NCI-H2196 (cell line): ENCODE data around the gene CAMP.

Source experiments
- DNase-seq: peaks from one replicate; lab custom pipeline; 2025; ENCODE audit not compliant: unreplicated experiment; lab: John Stamatoyannopoulos, UW

CAMP gene

GRCh38 chr3:48214225-48214624, 9.1 kb upstream of the CAMP start:
- DNase-seq = no peak

DNA sequence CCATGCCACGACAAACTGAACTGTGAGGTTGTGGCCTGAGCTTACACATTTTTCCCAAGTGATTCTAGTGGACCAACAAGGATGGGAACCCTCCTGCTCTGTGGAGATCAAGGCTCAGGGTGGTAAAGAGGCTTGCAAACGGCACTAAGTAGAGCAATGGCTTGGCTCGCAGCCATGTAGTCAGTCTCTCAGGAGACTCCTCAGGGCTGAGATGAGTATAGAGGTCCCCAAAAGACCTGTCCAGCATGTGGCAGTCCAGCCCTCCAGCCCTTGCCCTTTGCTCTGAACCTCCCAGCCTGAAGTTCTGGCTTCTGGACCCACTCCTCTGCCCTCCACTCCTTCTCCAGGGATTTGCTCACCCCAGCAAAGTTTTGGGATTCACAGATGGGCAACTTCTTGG, 8.3 kb upstream of the CAMP start:
- DNase-seq = no peak

DNA sequence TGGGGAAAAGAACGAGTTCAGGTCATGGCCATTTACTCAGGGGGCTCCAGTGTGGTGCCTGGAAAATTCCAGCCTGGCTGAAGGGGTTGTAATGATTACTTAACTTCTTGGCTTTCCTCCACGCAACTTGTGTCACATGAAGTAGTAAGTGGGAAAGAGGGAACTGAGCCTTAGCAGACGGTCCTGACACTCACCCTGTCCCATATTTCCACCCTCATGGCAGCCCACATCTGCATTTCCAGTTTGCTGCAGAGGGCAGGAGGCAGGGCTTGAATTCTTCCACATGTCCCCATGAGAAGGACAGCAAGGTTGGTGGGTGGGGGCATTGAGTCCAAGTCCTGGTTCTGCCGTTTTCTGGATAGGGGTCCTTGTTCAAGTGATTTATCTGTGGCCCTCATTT, 7.8 kb upstream of the CAMP start:
- DNase-seq = no peak

DNA sequence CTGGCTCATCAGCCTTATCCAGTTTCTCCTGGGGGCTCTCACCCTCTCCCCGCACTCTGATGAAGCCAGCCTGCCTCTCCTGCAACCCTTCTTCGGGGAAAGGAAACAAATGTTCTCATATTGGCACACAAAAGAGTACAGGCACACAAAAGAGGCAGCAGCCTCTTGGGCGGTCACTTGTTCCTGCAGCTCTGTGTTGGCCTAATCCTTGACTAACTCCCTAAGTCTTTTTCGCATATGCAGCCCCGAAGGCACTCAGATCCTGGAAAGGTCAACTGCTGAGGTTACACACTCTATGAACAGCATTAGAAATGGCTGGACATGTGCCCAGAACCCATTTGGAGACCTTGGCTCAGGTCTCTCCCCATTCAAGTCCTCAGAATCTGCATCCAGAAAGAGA, 7.4 kb upstream of the CAMP start:
- DNase-seq = no peak

- no peak for DNase-seq
These were observed 5.8 kb upstream of the CAMP start for GRCh38 chr3:48217449-48217848.

DNA sequence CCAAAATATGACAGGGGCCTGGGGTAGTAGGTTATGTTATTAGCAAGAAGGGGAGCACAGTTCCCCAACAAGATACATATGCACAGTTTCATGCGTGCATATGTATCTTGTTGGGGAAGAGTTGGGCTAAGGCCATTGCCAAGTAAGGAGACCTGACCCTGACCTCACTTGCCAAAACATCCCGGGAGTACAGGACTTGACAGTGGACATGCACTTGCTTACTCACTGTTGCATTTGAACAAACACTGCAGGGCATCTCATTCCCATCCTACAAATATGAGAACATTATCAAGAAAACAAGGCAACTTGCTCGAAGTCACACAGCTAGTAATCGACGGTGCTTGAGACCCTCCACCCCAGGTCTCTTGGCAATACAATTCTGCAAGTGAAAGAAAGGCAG, 4.8 kb upstream of the CAMP start:
- DNase-seq = no peak

- no peak for DNase-seq
These were observed 3.8 kb upstream of the CAMP start for GRCh38 chr3:48219543-48219942.

DNA sequence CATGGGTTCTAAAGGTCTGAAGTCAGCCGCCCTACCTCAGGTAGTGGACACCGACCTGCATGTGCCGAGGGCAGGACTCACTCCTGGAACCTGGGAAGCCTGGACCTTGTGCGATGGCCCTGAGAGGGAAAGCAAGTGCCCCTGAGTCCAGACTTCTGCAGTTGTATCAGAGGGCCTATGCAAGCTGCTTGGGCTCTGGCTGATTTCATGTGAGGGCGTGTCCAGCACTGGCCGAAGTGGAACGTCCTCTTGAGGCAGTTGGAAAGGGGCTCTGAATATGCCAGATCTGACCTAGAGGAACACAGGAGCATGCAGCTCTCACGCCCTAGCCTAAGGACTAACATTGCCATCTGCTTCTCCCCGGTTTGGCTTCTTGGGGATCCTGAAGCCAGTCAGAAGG, 2.5 kb upstream of the CAMP start:
- no peak for DNase-seq

DNA sequence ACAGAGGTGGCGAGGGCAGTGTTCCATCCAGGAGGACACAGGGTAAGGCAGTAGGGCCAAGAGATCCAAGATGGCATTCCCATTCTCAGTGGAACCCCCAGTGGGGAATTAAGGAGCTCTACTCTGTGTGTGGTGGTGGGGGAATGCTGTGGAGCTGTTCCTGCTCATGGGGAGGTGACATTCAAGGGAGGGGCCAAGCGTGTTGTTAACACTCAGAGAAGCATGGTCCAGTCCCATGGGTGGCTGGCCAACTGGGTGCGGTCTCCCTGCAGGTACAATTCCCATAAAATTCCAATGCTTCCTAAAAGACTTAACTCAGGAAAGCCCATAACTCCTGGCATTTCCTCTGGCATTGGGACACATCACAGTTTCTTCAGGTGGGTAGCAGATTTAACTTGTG, 2.3 kb downstream of the CAMP start:
- no peak for DNase-seq

- no peak for DNase-seq
These were observed 3.6 kb downstream of the CAMP start for GRCh38 chr3:48226939-48227338.

GRCh38 chr3:48232232-48232631, 8.9 kb downstream of the CAMP start:
- DNase-seq = no peak

DNA sequence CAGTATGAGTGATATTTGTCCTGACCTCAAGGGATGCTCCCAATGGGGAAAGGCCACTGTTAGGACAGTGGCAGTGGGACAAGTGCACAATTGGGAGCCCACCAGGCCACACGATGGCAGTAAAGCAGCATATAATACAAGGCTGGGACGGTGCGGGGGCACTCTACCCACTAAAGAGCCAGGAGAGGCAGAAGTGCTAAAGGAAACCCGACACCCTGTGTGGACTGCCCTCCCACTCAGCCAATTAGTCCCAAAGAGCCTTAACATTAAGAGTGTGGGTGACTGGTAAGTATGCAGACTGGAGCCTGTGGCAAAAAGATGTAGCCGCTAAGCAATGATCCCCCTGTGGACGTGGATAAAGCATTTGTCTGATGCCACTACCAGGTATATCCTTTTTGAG, 9.4 kb downstream of the CAMP start:
- DNase-seq = no peak

GRCh38 chr3:48233542-48233941, 10.2 kb downstream of the CAMP start:
- DNase-seq = no peak

DNA sequence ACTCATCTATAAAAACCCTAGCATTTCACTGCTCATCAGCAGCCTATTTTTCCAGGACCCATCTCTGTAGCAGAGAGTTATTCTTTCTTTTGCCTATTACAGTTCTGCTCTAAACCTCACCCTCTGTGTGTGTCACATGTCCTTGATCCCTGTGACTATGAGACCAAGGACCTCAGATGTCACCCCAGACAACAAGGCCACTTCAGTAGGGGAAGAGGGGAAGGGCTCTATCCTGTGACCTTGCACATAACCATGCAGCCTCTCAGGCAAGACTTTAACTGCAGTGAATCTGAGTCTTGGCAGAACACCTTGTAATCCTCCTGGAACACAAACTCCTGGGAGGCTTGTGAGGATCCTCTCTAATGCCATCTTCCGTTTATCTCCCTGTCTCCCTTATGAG, 13.2 kb downstream of the CAMP start:
- DNase-seq = no peak

DNA sequence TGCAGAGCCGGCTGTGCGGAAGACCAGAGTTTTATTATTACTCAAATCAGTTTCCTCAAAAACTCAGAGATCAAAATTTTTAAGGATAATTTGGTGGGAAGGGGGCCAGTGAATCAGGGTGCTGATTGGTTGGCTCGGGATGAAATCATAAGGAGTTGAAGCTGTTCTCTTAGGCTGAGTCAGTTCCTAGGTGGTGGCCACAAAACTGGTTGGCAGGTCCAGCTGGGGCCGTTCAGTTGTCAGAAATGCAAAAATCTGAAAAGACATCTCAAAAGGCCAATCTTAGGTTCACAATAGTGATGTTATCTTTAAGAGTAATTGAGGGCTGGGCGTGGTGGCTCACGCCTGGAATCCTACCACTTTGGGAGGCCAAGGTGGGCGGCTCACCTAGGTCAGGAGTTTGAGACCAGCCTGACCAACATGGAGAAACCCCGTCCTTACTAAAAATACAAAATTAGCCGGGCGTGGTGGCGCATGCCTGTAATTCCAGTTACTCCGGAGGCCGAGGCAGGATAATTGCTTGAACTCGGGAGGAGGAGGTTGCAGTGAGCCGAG, 15.3 kb downstream of the CAMP start:
- no peak for DNase-seq

GRCh38 chr3:48240000-48240963, 17.0 kb downstream of the CAMP start:
- DNase-seq = no peak

- no peak for DNase-seq
These were observed 18.6 kb downstream of the CAMP start for GRCh38 chr3:48241796-48242455.

DNA sequence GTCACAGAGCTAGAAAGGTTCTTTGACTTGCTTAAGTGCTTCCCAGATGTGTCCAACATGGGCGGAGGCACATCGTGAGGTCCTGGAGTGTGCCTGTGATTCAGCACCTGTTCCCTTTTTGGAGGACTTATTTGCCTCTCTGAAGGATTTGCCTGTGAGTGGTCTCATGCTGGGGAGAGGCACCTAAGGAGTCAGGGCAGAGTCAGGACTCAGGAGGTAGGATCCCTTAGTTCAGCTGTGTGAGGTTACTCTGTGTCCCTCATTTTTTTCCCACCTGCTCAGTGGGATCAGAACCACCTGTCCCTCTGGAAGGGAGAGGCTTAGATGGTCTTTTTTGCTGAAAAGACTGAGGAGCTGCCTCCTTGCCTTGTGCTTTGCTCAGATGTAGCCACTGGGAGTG, 20.6 kb downstream of the CAMP start:
- DNase-seq = no peak

- DNase-seq = no peak
These were observed 21.2 kb downstream of the CAMP start for GRCh38 chr3:48244461-48244860.

GRCh38 chr3:48245136-48245535, 21.8 kb downstream of the CAMP start:
- DNase-seq = no peak

- no peak for DNase-seq
These were observed 24.1 kb downstream of the CAMP start for GRCh38 chr3:48247401-48247811.
